Gastroesophageal sphincter (tissue), 3 donors: ENCODE measurements around the gene ADAM10.

ENCODE experiments used
- POLR2A ChIP-seq, 2 donors: fragments of 450-650 bp; IDR thresholded peaks; one replicate each; pipeline ENCODE4 v1.6.1; 2017; ENCODE audit warnings: antibody characterized with exemption in 2 of 2, mild to moderate bottlenecking in 2 of 2, moderate library complexity in 1 of 2
- POLR2AphosphoS5 ChIP-seq: sonication (generic); formaldehyde crosslinking; IDR thresholded peaks from one replicate; pipeline ENCODE4 v1.6.1; 2017; ENCODE audit warnings: antibody characterized with exemption
- TF ChIP-seq, protein P1 (sequence below), 4 experiments: fragments of 200-600 bp in 2 of 4; fragments of 450-650 bp in 2 of 4; sonication (generic) in 1 of 4; IDR thresholded peaks; one replicate each; pipeline ENCODE4 v1.5.1; 2017 to 2019; ENCODE audit warnings: antibody characterized with exemption in 4 of 4, mild to moderate bottlenecking in 2 of 4, moderate library complexity in 2 of 4

GRCh38 chr15:58595516-58596263 is 153.8 kb downstream of the ADAM10 start:
- no peak for TF ChIP-seq POLR2AphosphoS5
- TF ChIP-seq POLR2A (IDR thresholded peaks at IDR 0.05) = no peak
- TF ChIP-seq, protein P1, sequence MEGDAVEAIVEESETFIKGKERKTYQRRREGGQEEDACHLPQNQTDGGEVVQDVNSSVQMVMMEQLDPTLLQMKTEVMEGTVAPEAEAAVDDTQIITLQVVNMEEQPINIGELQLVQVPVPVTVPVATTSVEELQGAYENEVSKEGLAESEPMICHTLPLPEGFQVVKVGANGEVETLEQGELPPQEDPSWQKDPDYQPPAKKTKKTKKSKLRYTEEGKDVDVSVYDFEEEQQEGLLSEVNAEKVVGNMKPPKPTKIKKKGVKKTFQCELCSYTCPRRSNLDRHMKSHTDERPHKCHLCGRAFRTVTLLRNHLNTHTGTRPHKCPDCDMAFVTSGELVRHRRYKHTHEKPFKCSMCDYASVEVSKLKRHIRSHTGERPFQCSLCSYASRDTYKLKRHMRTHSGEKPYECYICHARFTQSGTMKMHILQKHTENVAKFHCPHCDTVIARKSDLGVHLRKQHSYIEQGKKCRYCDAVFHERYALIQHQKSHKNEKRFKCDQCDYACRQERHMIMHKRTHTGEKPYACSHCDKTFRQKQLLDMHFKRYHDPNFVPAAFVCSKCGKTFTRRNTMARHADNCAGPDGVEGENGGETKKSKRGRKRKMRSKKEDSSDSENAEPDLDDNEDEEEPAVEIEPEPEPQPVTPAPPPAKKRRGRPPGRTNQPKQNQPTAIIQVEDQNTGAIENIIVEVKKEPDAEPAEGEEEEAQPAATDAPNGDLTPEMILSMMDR (IDR thresholded peaks at IDR 0.05) = no peak
